Vagina (tissue), 2 donors: ENCODE measurements around the gene TMEM190.

Experiments used
- CTCF ChIP-seq, 3 experiments: fragments of 450-650 bp in 2 of 3; fragments of 200-600 bp in 1 of 3; sonication (generic) in 1 of 3; IDR thresholded peaks; one replicate each; pipeline ENCODE4 v1.5.1; 2017 to 2019; ENCODE audit warnings: antibody characterized with exemption in 3 of 3, mild to moderate bottlenecking in 2 of 3, moderate library complexity in 2 of 3
- POLR2A ChIP-seq, 2 donors: fragments of 450-650 bp; IDR thresholded peaks; one replicate each; pipeline ENCODE4 v1.6.1; 2017; ENCODE audit warnings: antibody characterized with exemption in 2 of 2, mild to moderate bottlenecking in 2 of 2, moderate library complexity in 2 of 2
- POLR2AphosphoS5 ChIP-seq, 2 donors: sonication (generic); formaldehyde crosslinking; IDR thresholded peaks; one replicate each; pipeline ENCODE4 v1.9.0; 2017; ENCODE audit warnings: antibody characterized with exemption in 2 of 2, mild to moderate bottlenecking in 2 of 2, low read depth in 1 of 2; ENCODE audit not compliant: insufficient read depth in 1 of 2

- no peak for TF ChIP-seq POLR2AphosphoS5 (IDR thresholded peaks at IDR 0.05; ENCODE audit: insufficient read depth in 1 of 2, low read depth in 1 of 2)
- TF ChIP-seq CTCF (IDR thresholded peaks at IDR 0.05), result no peak
- no peak for TF ChIP-seq POLR2A (IDR thresholded peaks at IDR 0.05)
Observed at GRCh38 chr19:55384131-55384919, 7.7 kb downstream of the TMEM190 start, which contains the start of gene TMEM238.
